Head of caudate nucleus (tissue), 42 donors: ENCODE results near the gene RGP1.

Experiments used
- DNase-seq, 42 donors: peaks; one replicate each; pipeline versions ENCODE4 v3.0.0 to v3.0.0-alpha.2; 2020 to 2021; ENCODE audit warnings: mixed read lengths in 7 of 42
- intact Hi-C: fragments of 100-400 bp; cut with DNase I; formaldehyde crosslinking; loops from one replicate; pipeline ENCODE4 v1.15.0; 2022

The RGP1 gene

GRCh38 chr9:35758475-35759050, 9.5 kb downstream of the RGP1 start:
- intact Hi-C loops = no loop called here

DNA sequence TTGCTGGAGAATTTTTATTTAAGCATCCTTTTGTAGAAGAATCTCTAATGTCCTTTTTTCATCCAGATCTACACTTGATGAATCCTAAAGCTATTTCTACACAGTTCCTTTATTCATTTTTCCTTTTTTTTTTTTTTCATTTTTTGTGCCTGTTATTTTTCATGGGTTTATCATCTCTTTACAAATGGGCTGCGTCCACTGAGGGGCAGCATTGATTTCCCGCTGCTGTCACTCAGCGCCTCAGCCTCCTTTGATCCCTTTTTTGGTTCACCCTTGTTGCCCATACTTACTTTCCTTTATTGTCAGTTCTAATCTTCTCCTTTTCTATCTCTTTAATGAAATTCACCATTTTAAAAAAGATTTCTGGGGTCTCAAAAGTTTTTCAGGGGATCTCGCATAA, 10.7 kb downstream of the RGP1 start:
- peak in 1 of 42 donors; percentile 32 for DNase-seq
- intact Hi-C loops = no loop called here

More at GRCh38 chr9:35758475-35759050, 9.5 kb downstream of the RGP1 start:
- DNase-seq = no peak

DNA sequence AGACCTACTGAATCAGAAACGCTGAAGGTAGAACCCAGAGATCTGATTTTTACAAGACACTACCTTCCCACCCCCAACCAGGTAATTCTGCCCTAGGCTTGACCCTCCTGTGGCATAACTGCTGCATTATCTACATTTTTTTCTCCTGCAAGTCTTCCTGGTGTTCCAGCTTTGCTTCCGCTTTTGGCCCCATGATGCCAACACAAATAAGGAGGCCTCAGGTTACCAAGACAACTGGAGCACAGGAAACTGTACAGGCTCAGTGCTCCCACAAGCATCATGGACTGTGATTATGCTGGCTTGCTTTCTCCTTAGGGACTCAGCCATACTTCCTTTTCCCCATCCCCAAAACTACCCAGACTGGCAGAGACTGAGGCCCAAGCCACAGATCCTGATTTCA, 11.6 kb downstream of the RGP1 start:
- intact Hi-C loops = no loop called here
- no peak for DNase-seq

DNA sequence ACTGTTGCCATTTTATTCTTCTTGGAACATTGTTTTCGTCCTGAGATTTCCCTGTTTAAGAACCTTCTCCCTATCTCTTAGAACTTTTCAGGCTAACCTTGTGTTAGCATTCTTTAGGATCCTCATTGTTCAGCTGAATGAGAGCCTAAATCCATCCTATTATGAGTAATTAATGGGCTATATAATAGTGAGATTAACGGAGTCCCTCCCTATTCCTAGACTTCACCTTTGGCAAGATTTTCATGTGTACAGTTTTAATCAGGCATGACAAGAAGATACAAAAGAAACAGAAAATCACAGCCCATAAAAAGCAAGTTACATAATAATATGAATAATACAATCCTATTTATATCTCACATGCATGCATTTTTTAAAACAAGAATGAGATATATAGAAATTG, 14.1 kb downstream of the RGP1 start:
- no peak for DNase-seq
- intact Hi-C loops = no loop called here

GRCh38 chr9:35763803-35764202, 14.7 kb downstream of the RGP1 start:
- no peak for DNase-seq
- intact Hi-C loops = no loop called here

GRCh38 chr9:35766997-35767396, 17.9 kb downstream of the RGP1 start:
- intact Hi-C loops = no loop called here
- no peak for DNase-seq

DNA sequence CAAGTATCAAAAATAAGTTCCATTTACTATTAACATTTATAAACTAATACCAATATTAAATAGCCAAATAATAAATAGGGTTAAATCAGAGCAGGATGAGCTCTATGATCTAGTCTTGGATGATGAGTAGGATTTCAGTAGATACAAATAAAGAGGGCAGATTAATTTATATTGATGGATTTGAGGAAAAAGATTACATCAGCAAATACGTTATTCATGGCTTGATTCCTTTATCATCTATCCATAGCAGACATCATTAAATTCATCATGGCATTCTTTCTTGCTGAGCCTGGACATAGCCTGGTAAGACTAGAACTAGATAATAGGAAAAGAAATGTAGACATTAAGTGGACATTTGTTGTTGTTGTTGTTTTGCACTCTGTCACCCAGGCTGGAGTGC, 18.4 kb downstream of the RGP1 start:
- intact Hi-C loops = no loop called here
- no peak for DNase-seq

- DNase-seq = peak in 1 of 42 donors; percentile 28
- intact Hi-C loops = no loop called here
These were observed 20.7 kb downstream of the RGP1 start for GRCh38 chr9:35769763-35770162.

GRCh38 chr9:35771075-35771433, 22.0 kb downstream of the RGP1 start:
- no peak for DNase-seq
- intact Hi-C loops = no loop called here

DNA sequence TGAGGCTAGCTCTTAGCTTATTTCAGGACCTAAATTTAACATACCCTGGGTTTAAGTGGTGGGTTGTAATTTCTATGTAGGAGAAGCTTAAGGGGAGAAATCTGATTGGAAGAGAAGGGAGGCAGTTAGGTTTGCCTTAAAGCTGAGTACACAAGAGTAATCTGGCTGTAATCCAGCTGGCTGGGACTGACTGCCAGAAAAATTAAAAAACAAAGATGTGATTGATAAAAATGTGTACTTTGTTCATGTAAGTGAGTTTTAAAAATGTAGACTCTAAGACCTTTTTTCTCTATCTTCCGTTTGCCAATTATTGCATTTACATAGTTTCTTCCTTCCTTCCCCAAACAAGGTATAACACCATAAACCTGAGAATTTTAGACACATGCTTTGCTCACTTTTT, 22.4 kb downstream of the RGP1 start:
- DNase-seq = no peak
- intact Hi-C loops = no loop called here

DNA sequence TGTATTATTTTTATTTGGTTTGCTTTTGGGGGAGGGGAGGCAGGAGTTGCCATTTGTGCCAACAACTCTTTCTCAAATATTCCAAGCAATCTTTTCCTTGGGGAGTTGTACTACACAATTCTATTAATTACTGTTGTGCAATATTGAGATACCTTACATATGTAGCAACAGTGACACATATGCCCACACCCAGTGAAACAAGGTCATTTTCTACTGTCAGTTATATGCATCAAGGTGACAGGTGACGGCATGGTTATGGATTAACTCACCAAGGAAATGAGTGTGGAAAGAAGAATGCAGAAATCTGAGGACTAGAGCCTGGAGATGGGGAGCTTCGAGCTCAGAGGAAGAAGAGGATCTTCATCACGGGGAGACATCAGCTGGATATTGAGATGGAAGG, 22.9 kb downstream of the RGP1 start:
- intact Hi-C loops = no loop called here
- no peak for DNase-seq

DNA sequence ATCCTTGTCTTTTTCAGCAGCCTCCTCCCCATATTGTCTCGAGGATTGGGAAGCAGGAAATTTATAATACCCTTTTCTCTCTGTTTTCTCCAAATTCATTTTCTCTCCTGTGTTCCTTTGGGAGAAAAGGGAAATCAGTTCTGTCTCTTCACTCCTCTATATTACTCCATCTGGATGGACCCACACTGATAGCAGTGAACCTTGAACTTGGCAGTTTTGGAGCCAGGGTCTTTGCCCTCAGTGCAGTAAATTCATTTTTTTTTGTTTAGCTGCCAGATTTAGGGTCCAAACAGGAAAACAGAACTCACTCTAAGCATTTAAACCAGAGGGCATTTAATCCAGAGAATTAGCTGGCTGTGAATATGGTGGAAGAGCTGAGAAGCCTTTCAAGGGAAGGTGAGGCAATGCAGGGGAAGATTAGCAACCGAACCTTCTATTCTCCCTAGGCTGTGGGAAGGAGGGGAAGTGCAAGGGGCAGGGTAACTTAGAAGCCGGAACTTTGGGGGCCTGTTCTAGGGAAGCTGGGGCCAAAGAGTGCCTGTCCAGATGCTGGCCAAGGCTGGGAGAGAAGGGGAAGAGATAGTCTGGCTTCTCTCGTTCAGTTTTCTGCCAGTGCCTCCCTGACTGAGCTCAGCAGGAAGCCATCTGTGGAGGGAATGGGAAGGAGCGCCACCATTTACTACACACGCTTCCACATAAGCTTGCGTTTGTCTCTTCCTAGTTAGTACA, 26.0 kb downstream of the RGP1 start:
- intact Hi-C loops = no loop called here
- peak in 13 of 42 donors; percentile 19 to 56 (median 29) for DNase-seq

DNA sequence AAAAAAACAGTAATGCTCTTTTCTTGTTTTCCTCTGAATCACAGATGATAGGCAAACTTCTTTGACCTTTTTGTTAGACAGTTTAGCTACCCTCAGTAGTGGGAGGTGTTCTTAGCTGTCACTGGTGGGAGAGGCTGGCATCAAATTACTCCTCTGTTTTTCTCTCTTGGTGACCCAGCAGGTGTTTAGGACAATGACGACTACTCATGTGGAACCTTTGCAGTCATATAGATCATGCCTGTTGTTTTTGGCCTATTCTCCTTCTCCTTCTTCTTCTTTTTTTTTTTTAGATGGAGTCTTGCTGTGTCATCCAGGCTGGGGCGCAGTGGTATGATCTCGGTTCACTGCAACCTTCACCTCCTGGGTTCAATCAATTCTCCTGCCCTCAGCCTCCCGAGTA, 26.9 kb downstream of the RGP1 start:
- intact Hi-C loops = no loop called here
- DNase-seq = no peak

DNA sequence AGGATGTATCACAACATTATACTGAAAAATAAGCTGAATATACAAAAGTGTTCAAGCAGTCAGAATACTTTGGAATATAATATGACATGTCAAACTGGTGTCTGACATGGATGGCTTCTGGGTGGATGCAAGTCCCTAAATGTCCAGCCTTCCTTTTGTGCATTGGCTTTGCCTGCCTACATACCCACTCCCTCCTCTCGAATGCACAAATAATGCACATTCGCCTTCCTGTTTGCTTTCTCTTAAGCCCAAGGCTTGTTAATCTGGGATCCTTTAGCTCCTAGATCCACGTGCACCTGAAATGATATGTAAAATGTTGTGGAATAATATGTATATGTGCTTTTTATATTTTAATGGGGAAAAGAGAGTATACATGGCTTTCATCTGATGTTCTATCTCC, 29.4 kb downstream of the RGP1 start:
- DNase-seq = no peak
- intact Hi-C loops = no loop called here

DNA sequence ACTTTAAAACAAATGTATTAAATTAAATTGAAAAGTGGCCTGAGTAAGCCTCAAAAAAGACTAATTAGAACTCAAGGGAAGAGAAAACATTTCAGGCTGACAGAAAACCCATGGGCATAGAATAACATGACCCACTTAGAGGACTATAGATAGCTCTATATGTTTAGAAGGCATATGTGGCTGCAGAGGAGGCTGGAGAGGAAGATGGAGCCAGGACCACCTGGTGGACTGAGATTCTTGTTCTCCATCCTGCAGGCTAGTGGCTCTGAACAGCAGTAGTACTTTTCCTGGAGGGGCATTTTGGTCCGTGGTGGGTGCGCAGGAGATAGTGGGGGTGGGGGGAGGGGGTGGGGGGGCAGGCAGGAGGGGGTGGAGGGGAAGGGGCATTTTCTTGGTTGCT, 32.0 kb downstream of the RGP1 start:
- intact Hi-C loops = no loop called here
- DNase-seq = no peak

GRCh38 chr9:35783418-35783817, 34.3 kb downstream of the RGP1 start:
- intact Hi-C loops = no loop called here

GRCh38 chr9:35789541-35789940, 40.5 kb downstream of the RGP1 start:
- peak in 1 of 42 donors; percentile 31 for DNase-seq
- intact Hi-C loops = no loop called here

More at GRCh38 chr9:35783418-35783817, 34.3 kb downstream of the RGP1 start:
- no peak for DNase-seq

DNA sequence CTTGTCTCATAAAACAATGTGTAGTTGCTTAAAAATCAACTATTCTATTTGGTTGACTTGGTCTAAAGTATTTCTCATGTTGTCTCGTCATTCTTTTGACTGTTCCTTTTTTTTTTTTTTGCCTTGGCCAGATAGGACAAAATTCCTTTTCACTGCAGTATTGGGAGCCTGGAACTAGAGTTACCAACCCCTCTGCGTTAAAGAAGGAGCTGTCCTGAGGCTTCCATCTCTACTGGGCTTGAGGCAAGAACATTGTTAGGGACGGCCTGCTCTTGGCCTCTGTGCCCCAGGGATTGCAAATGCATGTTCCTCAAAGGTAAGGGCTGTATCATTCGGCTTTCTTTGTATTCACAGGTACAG, 40.9 kb downstream of the RGP1 start:
- intact Hi-C loops = loop anchor here (5.0 kb wide), 1 partner anchor 92 kb away; no protein-coding TSS in a partner anchor
- no peak for DNase-seq

DNA sequence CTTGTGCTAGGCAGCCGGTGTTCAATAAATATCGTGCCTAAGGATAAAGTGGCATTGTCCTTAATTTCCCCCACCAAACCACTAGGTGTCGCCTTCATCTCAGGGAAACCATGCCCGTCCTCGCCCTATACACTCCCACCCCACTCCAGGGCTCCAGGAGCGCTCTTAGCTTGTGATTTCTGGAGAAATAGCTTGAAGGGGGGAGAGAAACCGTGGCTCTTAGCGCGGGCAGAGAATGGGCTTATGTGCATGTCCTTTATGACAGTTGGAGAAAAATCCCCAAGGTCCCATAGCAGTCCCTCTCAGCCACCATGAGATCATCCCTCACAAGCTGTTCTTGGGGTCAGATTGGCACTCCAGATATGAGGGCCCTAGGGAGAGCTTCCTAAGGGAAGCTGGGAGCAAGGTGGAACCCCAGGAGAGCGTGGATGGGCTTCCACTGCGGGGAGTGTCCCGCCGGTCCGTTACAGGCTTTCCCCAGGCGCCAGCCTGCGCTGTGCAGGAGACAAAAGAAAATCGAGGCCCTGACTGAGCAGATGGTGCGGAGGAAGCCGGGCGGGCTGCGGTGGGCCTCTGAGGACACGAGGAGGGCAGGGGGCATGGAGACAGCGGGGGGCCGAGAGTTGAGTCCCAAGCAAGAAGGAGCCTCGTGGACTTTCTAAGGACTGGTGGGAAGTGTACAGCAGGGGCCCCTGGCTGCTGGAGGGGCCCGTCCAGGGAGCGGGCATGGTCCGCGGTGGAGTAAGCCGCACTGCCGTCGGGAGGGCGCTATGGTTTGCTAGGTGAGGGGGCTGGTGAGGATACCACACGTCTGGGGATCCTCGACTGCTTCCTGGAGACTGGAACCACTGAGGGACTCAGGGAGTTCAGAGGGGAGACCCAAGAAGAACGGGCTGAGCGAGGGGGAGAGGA, 41.6 kb downstream of the RGP1 start:
- intact Hi-C loops = loop anchor here (5.0 kb wide), 1 partner anchor 92 kb away; no protein-coding TSS in a partner anchor
- DNase-seq = peak; percentile 43 to 91 (median 76)

DNA sequence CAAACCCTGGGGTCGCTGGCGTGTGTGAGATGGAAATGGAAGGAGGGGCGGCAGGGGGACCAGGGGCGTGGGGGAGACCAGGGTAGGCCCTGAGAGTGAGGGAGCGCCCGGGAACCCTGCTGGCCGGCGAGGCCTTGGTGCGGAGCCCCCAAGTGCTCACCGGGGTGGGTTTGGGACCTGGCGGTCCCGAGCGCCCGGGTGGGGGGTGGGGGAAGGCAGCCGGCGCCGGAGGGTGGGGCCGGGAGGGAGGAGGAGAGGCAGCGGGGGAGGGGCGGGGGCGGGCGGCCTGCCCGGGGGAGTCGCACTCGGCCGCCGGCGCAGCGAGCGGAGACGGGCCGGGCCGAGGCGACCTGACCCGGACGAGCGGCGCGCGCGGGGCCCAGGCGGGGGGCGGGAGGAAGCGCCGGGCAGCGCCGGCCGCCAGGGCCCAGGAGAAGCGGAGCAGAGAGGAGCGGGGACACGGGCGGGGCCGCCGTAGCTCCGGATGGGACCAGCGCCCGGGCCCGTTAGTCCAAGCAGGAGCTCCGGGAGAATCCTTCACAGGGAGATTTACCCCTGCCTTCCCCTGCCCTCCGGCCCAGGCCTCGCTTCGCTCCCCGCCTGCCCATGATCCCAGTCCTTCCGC, 42.3 kb downstream of the RGP1 start, which contains the start of gene NPR2:
Gene NPR2, plus strand, starts transcription at position 295 of the 625 bp plus-strand sequence. CDS start 818 bp downstream, outside the sequence.
- intact Hi-C loops = loop anchor here (5.0 kb wide), 1 partner anchor 91 kb away; no protein-coding TSS in a partner anchor
- DNase-seq = peak in 23 of 42 donors; percentile 13 to 58 (median 36)
